HG02642 (cell line): ENCODE measurements around the gene GLDN.

Experiments
- ATAC-seq: cut with Tn5 transposase; IDR thresholded peaks from one replicate; pipeline ENCODE4 v1.9.1; 2021; ENCODE audit warnings: mild to moderate bottlenecking; ENCODE audit not compliant: unreplicated experiment, poor library complexity

The GLDN gene

DNA sequence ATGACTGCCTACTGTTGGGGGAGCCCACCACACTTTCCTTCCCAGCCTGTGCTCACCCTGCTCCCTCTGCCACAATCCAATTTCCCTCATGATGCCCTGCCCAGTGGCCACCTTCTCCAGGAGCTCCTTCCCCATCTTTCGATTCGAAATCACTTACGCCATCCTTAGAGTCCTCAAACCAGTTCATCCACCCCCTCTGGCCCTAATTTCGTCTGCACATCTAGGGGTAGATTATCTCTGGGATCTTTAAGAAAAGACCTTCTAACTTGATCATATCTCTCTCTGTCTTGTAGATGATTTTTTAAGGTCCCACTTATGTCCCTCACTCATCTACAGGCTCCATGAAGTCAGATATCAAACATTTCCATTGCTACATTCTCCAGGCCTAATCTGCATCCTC lies 20.1 kb upstream of the GLDN start:
- ATAC-seq, result no peak

DNA sequence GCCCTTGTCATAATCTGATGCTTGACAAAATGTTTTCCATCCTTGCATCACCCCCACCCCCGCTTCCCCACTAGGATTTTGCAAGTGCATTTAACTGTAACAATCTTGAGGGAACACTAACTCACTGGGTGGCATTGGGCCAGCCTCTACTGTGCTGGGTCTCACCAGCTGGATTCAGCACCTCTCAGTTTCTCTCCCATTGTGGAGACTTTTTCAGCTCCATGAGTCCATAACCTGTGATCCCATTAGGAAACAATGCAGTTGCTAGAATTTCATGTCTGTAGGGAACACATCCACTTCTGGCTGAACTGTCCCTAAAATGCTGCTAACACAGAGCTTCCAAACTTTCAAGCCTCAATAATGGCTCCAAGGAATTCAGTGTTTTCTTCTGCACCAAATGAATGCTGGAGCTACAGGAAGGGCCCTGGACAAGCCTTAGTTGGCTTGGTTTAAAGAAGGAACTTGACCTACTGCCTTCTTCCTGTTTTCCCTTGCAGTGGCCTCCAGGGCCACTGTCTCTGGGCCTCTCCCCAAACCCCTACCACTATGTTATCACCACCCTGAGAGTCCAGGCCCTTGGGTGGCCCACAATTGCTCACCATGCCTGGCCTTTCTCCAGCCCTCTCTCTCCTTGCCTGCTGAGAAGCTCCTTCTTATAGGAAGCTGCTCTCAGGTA lies 18.7 kb upstream of the GLDN start:
- ATAC-seq, result no peak

DNA sequence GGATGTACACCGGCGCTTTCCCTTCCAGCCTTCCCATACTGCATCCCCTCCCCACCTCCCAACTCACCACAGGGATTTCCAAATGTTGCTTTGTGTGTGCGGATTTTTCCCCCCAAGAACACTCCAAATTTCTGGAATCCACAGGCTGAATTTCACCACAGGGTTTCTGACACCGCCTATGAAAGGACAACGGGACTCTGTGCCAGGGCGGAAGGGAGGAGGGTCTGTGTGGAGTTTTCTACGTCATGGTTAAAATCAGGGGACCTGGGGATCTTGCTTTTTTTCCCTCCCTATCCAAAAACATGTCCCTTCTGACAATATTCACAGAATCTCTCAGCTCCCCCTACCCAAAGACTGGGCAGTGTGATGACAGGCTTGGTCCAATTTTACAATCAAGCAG lies 17.7 kb upstream of the GLDN start:
- ATAC-seq, result no peak

DNA sequence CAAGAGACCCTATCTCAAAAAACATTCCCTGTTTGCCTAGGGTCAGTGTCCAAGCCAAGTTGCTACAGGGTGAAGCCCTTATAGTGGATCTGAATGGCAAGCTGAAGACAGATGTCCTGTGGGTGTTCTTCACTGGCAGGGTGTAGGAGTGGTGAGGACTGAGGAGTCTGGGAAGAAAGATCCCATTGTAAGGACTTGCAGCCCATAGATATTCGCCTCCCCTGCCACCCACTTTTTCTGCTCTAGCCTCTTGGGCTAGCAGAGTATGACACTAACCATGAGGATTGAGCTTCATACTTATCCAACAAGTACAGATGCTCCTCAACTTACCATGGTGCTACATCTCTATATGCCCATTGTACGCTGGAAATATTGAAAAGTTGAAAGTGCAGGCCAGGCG lies 16.3 kb upstream of the GLDN start:
- no peak for ATAC-seq

DNA sequence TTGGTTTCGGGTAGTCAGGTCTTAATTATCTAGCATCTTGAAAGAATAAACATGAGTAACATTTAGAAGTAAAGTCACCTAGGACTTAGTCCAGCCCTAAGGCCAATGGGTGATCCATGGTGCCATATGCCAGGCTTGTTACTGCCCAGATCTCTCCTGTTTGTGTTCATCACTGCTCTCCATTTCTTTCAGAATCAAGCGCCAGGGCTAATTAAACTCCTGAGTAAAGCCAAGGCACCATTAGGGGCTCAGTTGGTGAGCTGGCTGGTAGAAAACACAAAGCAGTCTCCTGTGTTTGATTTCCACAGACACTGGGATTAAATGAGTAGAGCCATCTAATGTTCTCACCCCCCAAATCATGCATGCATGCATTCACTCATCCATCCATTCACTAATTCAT lies 14.4 kb upstream of the GLDN start:
- ATAC-seq, result no peak

DNA sequence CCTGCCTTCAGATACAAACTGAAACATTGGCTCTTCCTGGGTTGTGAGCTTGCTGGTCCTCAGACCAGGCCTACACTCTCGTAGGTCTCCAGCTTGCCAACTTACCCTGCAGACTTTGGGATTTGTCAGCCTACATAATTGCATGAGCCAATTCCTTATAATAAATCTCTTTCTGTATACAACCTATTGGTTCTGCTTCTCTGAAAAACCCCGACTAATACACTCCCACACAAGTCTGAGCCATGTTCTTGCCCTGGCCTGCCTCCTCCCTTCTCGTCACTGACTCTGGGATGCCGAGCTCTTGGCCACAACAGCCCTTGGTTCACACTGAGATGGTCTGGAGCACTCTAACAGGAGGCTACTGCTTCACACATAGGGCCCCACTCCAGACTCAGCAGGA lies 12.5 kb upstream of the GLDN start:
- ATAC-seq, result no peak

DNA sequence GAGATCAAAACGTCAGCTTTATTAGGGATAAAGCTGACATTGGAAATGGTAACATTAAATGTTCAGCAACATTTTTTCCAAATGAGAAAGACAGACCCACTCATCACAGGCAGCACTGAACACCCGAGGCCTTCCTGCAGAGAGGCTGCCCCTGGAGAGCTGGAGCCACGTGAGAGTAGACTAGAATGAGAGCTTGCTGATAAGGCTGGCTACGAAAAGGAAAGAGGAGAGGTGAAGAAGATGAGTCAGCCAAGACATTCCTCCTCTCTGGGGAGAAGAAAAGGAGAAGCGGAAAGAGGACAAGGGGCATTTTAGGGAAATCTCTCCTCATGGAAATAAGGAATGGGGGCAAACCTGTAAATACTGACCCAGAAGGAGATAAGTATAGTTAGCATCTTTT lies 10.3 kb upstream of the GLDN start:
- no peak for ATAC-seq

DNA sequence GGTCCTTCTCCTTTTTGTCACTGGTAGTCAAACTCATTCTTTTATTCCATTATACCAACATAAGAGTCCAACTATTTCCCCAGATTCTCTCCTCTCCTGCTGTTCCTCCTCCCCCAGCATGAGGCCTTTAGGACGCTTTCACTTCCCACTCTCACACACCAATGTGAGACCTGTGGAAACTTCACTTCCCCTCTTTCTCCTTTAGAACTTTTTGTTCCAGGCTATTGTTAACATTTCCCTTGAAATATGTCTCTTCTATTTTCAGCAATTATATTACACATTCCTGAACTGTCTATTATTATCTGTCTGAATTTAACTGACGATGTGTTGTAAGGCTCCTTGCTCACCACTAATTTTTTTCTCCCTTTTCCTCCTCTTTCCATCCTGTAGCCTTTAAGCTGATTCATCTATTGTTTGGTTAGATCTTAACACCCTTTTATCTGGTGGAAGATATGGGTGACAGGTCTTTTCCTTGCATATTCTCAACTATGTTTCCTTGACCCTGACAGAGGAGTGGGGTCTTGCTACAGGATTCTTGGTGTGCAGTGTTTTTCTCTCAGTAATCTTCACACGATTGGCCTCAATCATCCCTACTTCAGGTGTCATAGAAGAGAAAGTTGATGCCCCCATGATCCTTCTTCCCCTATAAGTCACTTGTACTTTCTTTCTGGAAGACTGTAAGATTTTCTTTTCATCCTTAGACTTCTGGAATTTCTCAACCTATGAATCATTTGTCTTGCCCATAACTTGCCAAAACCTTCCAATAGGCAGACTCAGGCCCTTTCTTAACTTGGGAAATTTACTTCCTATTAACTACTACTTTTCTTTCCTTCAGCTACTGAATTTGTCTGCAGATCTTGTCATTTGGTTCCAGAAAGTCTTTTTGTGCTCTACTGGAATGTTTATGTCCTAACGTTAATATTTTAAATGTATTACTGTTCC lies 9.0 kb upstream of the GLDN start:
- ATAC-seq, result no peak

DNA sequence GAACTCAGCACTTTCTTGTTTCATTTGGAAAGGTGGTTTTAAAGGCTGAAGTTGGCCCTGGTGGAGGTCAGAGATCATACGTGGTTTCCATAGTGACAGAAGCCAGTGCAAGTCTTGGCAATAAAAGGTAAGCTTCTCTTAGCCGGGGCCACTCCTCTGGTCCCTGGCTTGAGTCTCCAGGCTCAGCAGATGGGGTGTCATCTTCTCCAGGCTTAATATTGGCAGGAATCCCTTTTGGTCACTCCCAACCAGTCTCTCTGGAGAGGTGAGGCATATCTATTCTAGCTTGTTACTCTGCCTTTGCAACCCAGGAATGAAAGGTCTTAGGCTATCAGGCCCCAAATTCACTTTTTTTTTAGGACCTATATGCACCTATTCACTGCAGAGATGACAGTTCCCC lies 7.9 kb upstream of the GLDN start:
- ATAC-seq, result no peak

DNA sequence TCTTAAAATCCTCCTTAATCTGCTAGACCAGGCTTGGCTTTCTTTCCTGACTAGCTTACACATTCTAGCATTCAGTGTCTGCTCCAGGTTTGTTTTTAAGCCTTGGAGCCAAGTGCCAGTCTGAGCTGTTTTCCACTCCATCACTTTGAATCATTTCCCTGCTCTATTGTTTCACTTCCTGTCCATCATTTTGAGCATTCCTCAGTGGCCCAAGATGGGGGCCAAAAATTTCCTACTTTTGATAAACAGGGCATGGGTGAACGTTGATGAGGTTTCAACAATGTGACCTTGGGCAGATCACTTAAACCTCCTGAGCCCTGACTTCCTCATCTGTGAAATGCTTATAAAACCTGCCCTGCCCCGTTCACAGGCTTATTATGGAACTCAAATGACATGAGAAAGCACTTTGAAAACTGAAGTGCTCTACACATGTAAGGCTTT lies 7.4 kb upstream of the GLDN start:
- ATAC-seq, result no peak

DNA sequence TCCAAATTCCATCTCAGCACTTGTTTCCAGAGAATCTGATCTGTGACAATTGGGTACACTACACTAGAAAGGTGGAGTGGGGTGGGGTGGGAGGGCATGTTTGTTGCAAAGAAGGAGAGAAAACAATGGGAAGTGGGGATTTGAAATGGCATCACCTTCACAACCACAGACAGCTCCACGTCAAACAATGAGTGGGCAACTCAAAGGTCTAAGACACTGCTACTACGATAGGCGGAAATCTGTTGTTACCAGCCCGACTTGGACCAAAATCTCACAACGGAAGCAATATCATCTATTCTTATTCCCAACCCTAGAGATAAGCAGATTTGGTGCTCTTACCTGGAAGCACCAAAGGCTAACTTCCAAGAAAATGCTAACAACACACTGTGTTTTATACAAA lies 6.4 kb upstream of the GLDN start:
- ATAC-seq, result no peak

DNA sequence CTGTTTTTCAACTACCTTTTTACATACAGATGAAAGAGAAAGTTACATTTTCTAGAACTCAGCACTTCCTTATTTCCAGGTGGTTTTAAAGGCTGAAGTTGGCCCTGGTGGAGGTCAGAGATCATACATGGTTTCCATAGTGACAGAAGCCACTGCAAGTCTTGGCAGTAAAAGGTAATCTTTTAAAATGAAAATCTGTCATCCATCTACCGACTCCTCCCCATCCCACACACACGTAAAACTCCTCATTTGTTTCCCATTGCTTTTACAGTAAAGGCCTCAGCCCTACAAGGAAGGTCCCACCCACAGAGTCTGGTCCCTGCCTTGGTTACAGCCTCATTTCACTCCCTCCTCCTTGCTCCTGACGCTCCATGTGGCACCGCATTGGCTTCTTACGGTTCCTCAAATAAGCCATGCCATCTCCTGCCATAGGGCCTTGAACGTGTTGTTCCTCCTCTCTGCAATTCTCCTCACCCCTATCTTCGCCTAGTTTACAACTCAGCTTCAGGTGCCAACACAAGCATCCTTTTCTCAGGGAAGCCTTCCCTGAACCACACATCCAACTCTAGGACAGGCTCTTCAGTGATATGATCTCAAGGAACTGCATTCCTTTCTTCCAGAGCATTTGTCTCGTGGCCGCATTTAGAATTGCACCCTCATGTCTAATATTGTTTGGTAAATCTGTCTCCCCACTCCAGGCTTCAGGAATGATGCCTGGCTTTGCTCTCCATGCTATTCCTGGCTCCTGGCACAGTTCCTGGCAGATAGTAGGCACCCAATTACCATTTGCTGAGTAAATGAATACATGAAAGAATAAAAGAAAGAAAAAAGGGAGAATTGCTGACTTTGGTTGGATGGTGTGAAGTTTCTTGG lies 5.7 kb upstream of the GLDN start:
- ATAC-seq, result peak; percentile 70

DNA sequence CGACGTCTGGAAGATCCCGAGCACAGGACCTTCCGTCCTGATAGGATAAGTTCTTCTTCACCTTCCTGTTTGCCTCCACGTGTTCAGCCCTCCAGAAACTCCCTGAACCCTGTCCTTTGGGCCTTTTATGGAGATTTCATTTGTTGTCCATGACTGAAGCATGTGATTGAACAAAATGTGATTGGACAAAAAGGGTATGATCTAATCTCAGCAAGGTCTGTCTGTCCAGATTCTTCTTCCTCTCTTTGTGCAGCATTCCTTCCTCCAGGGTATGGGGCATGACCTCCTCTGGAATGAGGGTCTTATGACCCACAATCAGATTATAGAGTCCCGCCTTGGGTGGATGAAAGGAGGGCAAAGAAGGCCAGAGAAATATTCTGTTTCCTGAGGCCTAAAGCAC lies 3.0 kb upstream of the GLDN start, which contains the start of gene CYP19A1:
Gene CYP19A1 (minus strand): TSS at position 101 of the 400 bp plus-strand sequence. CDS start 95,684 bp downstream, outside the sequence.
- ATAC-seq, result no peak

DNA sequence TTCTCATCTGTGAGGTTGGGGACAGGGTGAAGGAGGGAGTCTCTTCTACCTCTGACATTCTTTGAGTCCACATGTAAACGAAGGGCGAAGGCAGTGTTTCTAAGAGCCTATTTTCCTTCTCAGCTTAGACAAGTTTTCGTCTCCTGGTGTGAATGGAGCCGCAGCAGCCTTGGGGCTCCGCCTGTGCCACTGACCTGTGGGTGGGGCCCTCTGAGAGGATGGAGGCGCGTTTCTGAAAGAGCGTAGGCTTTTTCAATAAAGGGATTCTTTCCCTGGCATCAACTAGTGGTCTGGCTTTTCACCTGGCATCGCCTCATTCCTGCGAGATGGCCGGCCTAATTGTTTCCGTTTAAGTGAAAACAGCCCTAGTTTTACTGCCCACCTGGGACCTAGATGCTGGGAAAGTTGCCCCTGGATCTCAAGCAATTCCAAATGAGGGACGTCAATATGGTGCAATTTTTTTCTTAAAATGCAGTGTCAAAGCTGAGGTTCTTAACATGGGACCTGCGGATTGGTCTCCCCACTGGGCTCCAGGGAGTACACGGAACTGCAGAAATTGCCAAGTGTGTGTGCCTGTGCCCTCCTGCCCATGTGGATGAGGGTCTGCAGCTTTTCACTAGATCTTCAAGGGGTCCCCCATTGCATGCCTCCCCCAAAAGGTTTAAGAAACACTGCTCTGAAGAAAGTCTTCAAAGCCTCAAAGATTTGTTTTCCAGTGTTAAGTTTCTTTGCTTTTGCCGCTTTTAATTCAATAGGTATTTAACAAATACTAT lies 958 bp downstream of the GLDN start:
- ATAC-seq, result no peak

DNA sequence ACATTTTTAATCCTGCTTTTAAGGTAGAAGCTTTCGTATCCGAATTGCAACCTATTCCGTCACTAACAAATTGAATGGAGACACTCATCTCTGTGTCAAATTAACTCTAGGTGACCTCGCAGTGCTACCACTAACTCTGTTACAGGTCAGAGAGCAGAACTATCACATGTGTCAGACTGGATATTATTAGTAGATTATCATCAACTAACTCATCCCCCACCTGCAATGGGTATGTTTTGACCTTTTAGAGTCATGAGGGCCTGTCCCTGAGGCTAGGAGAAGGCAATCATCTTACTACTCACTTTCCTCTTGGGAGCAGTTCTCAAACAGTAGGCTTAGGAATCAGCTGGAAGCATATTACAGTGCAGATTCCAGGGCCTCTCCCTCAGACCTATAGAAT lies 2.0 kb downstream of the GLDN start:
- ATAC-seq, result no peak

DNA sequence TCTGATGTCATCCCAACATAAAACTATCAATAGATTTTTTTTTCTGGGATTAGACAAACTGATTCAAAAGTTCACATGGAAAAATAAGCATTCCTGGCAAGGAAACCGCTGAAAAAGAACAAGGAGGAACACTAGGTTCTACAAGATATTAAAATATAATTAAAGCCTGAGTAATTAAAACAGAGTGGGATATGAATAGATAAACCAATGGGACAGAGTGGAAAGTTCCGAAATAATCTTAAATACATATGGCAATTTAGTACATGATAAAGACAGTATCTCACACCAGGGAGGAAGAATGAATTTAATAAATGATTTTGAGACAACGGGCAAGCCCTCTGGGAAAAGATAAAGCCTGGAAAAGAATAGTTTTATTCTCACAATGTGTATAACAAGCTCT lies 4.7 kb downstream of the GLDN start:
- no peak for ATAC-seq

DNA sequence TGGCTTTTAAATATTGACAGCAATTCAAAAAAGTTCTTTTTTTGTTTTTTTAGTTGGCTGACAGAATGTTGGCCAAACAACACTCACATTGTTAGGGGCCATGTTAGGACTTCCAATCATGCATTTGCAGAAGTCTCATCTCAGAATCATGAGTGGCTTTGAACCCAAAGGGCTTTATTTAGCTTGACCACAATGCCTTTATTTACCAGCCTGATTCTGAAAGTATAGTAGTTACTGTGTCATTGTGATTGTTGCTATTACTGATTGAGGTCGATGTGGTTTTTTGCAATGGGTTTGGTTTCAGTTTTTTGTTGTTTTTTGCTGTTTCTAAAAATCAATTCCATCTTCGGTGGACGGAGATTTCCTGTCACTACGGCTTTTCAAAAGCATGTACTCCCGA lies 7.2 kb downstream of the GLDN start:
- peak; percentile 94 for ATAC-seq

DNA sequence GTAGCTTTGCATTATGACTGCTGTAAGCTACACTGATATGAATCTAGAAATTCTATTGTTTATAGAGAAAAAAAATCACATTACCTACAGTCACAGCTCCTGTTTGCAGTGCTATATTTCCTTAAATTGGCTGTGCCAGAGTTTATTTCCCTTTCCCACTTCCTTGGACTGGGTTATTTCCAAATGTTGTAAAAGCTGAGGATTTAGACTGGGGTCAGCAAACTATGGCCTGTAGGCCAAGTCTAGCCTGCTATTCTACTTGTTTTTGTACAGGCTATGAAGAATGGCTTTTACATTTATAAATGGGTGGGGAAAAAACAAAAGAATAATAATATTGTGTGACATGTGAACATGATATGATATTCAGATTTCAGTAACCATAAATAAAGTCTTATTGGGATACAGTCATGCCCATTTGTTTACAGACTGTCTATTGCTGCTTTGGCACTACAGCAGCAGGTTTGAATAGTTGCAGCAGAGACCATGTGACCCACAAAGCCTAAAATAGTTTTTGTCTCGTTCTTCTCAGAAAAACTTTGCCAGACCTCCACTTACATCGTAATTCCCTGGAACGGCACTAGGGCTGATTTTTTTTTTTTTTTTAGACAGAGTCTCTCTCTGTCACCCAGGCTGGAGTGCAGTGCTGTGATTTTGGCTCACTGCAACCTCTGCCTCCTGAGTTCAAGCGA lies 7.8 kb downstream of the GLDN start:
- ATAC-seq, result no peak

DNA sequence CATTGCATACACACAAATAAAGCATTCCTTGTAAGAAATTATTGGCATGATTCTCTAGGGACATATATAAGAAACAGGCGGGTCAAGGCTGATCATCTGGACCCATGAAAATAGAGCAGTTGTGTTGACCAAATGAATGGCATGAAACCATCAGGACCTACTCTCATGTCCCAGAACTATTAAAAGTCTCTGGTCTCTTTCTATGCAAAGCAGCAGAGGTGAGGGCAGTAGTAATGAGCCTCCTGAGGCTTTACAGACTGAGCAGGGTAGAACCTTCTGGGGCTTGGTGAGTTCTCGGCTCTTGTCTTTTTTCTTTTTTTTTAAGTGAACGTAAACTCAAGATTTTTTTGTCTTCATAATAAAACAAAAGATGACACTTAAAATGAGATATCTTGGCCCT lies 9.3 kb downstream of the GLDN start:
- ATAC-seq, result no peak
